HUES64 (cell line): ENCODE data around the gene LUM.
"Not testable (repeated sequence)": the region's sequence is repeated elsewhere in the genome, so short reads cannot be mapped to it uniquely, and the experiment has no call there.

Experiments
- H3K27ac ChIP-seq: 2 replicates; pipeline ENCODE4 v1.7.0; 2013; ENCODE audit warnings: low read depth, low read length, inconsistent platforms
- H3K27me3 ChIP-seq: 2 replicates; pipeline ENCODE4 v1.6.1; 2013; ENCODE audit warnings: mild to moderate bottlenecking, low read length; ENCODE audit not compliant: insufficient read depth
- H3K36me3 ChIP-seq: 2 replicates; pipeline ENCODE4 v1.6.1; 2013; ENCODE audit warnings: mild to moderate bottlenecking, low read length; ENCODE audit not compliant: insufficient read depth
- H3K4me1 ChIP-seq: 2 replicates; pipeline ENCODE4 v1.6.1; 2013; ENCODE audit warnings: mild to moderate bottlenecking, low read length, moderate library complexity; ENCODE audit not compliant: insufficient read depth
- H3K4me3 ChIP-seq: 2 replicates; pipeline ENCODE4 v1.5.1; 2013; ENCODE audit warnings: mild to moderate bottlenecking, low read length, moderate library complexity
- H3K9ac ChIP-seq: 2 replicates; pipeline ENCODE4 v1.6.1; 2013; ENCODE audit warnings: mild to moderate bottlenecking, low read depth, low read length
- H3K9me3 ChIP-seq: 2 replicates; pipeline ENCODE4 v1.6.1; 2013; ENCODE audit warnings: low read depth, low read length; ENCODE audit not compliant: insufficient read depth
- WGBS: fragments of 150-250, 120-280 bp; methylation state at CpG from one replicate; pipeline ENCODE4 v1.1.7; 2013; ENCODE audit warnings: missing lambda C conversion rate; 5-methylcytosine and 5-hydroxymethylcytosine counted together

LUM gene

GRCh38 chr12:91094957-91095356, 16.3 kb downstream of the LUM start:
- Histone ChIP-seq H3K27ac (no peak overlapping the region), H3K9ac (no peak overlapping the region), H3K4me3 (no peak overlapping the region), H3K9me3 (0 out of 2 replicates have a peak, but pooled peaks cover 2% of the 10 kb centered on the region), H3K27me3 (no peaks in the 10 kb centered on the region), H3K36me3 (no peaks in the 10 kb centered on the region), H3K4me1 (no peaks in the 10 kb centered on the region)
- WGBS: 100% methylated on average over 1 of the region's 1 CpG

GRCh38 chr12:91094032-91094662, 17.1 kb downstream of the LUM start:
- Histone ChIP-seq H3K9me3 (peaks cover 10% of the 10 kb centered on the region; the same call in 1 of the 2 replicates), H3K4me1 (no peaks in the 10 kb centered on the region), H3K4me3 (no peak overlapping the region), H3K9ac (no peak overlapping the region), H3K36me3 (no peaks in the 10 kb centered on the region), H3K27ac (no peak overlapping the region), H3K27me3 (no peaks in the 10 kb centered on the region)

GRCh38 chr12:91093341-91093740, 18.0 kb downstream of the LUM start:
- H3K27ac ChIP-seq: no peak overlapping the region
- H3K4me3 ChIP-seq: no peak overlapping the region
- 80% methylated on average over 2 of the region's 4 CpGs for WGBS

GRCh38 chr12:91091916-91092715, 19.2 kb downstream of the LUM start:
- Histone ChIP-seq H3K9me3 (peaks cover 19% of the 10 kb centered on the region), H3K4me3 (no peak overlapping the region), H3K4me1 (no peaks in the 10 kb centered on the region), H3K27me3 (no peaks in the 10 kb centered on the region), H3K27ac (no peak overlapping the region), H3K9ac (no peak overlapping the region), H3K36me3 (no peaks in the 10 kb centered on the region)
- 73% methylated on average over 5 of the region's 6 CpGs for WGBS

More at GRCh38 chr12:91093341-91093740, 18.0 kb downstream of the LUM start:
- no peaks in the 10 kb centered on the region for H3K36me3 ChIP-seq
- no peak overlapping the region for H3K9ac ChIP-seq
- peaks cover 18% of the 10 kb centered on the region for H3K9me3 ChIP-seq
- H3K27me3 ChIP-seq: no peaks in the 10 kb centered on the region
- H3K4me1 ChIP-seq: no peaks in the 10 kb centered on the region

- not testable (repeated sequence) for H3K4me3 ChIP-seq, H3K36me3 ChIP-seq, H3K27me3 ChIP-seq, H3K9ac ChIP-seq, H3K27ac ChIP-seq, H3K4me1 ChIP-seq
- 100% methylated on average over 2 of the region's 2 CpGs for WGBS
- H3K9me3 ChIP-seq: peaks cover 19% of the 10 kb centered on the region
Measured at GRCh38 chr12:91089953-91090352, 21.3 kb downstream of the LUM start.

GRCh38 chr12:91080041-91080440, 31.3 kb downstream of the LUM start:
- Histone ChIP-seq H3K9ac (no peak overlapping the region), H3K4me3 (no peak overlapping the region), H3K9me3 (no peaks in the 10 kb centered on the region), H3K27me3 (no peaks in the 10 kb centered on the region), H3K27ac (no peak overlapping the region), H3K36me3 (no peaks in the 10 kb centered on the region), H3K4me1 (peaks cover 5% of the 10 kb centered on the region; the same call in 1 of the 2 replicates)
- 67% methylated on average over 1 of the region's 1 CpG for WGBS

- H3K36me3 ChIP-seq: no peaks in the 10 kb centered on the region
- WGBS: 64% methylated on average over 1 of the region's 1 CpG
- H3K9ac ChIP-seq: no peak overlapping the region
- no peaks in the 10 kb centered on the region for H3K9me3 ChIP-seq
- H3K27ac ChIP-seq: no peak overlapping the region
- peaks cover 5% of the 10 kb centered on the region; the same call in 1 of the 2 replicates for H3K4me1 ChIP-seq
- H3K27me3 ChIP-seq: no peaks in the 10 kb centered on the region
- no peak overlapping the region for H3K4me3 ChIP-seq
Measured at GRCh38 chr12:91078501-91078900, 32.8 kb downstream of the LUM start.

GRCh38 chr12:91077228-91077954, 33.9 kb downstream of the LUM start:
- Histone ChIP-seq H3K4me3 (no peak overlapping the region), H3K27ac (no peak overlapping the region), H3K27me3 (no peaks in the 10 kb centered on the region), H3K9me3 (no peaks in the 10 kb centered on the region), H3K4me1 (peaks cover 5% of the 10 kb centered on the region; the same call in 1 of the 2 replicates), H3K36me3 (no peaks in the 10 kb centered on the region), H3K9ac (no peak overlapping the region)
- whole genome bisulfite sequencing: 97% methylated on average over 5 of the region's 5 CpGs

- WGBS: 94% methylated on average over 1 of the region's 1 CpG
- Histone ChIP-seq H3K9me3 (no peaks in the 10 kb centered on the region), H3K27ac (no peak overlapping the region), H3K9ac (no peak overlapping the region), H3K27me3 (no peaks in the 10 kb centered on the region), H3K4me3 (no peak overlapping the region), H3K36me3 (no peaks in the 10 kb centered on the region), H3K4me1 (no peaks in the 10 kb centered on the region; the same call in 1 of the 2 replicates)
Measured at GRCh38 chr12:91074851-91075250, 36.4 kb downstream of the LUM start.

GRCh38 chr12:91074154-91074709, 37.1 kb downstream of the LUM start:
- Histone ChIP-seq H3K4me1 (no peaks in the 10 kb centered on the region), H3K9me3 (no peaks in the 10 kb centered on the region), H3K27me3 (no peaks in the 10 kb centered on the region), H3K4me3 (no peak overlapping the region), H3K36me3 (no peaks in the 10 kb centered on the region), H3K27ac (no peak overlapping the region), H3K9ac (no peak overlapping the region)
- WGBS: 75% methylated on average over 6 of the region's 6 CpGs

GRCh38 chr12:91073426-91073825, 37.9 kb downstream of the LUM start:
- no peaks in the 10 kb centered on the region for H3K27me3 ChIP-seq
- no peaks in the 10 kb centered on the region for H3K9me3 ChIP-seq
- H3K27ac ChIP-seq: no peak overlapping the region
- H3K4me1 ChIP-seq: no peaks in the 10 kb centered on the region
- H3K4me3 ChIP-seq: no peak overlapping the region
- no peak overlapping the region for H3K9ac ChIP-seq
- H3K36me3 ChIP-seq: no peaks in the 10 kb centered on the region
